ENCODE measurements around the gene LTF.

DNA sequence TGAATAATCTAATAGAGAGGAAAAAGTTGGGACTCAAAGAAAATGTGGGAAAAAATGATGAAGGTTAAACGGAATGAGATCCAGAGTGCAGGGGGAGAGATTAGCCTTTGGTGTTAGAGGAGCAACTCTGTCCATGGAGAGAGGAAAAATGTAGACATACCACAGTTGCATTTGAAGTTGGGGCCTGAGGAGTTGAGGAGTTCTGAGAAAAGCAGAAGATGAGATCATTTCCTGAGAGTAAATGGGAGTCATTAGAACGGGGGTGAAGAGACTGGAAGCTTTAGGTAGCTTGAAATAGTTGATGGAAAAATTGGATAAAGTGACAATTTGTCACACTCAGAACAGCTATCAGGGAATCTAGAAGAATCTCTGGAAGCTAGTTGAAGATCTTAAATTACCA is 65.1 kb downstream of the LTF start:
- TF ChIP-seq, protein P1, sequence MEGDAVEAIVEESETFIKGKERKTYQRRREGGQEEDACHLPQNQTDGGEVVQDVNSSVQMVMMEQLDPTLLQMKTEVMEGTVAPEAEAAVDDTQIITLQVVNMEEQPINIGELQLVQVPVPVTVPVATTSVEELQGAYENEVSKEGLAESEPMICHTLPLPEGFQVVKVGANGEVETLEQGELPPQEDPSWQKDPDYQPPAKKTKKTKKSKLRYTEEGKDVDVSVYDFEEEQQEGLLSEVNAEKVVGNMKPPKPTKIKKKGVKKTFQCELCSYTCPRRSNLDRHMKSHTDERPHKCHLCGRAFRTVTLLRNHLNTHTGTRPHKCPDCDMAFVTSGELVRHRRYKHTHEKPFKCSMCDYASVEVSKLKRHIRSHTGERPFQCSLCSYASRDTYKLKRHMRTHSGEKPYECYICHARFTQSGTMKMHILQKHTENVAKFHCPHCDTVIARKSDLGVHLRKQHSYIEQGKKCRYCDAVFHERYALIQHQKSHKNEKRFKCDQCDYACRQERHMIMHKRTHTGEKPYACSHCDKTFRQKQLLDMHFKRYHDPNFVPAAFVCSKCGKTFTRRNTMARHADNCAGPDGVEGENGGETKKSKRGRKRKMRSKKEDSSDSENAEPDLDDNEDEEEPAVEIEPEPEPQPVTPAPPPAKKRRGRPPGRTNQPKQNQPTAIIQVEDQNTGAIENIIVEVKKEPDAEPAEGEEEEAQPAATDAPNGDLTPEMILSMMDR (conservative IDR thresholded peaks at IDR 0.05; ENCODE audit: low read length) = no peak
- TF ChIP-seq EZH2phosphoT487 (IDR thresholded peaks at IDR 0.05; ENCODE audit: borderline replicate concordance, low read depth, low read length) = no peak
